AG09319 (cell line): ENCODE results near the gene NES.

ENCODE experiments used
- DNase-seq: peaks from one replicate; pipeline ENCODE4 v3.0.0-alpha.2; 2010; ENCODE audit warnings: low read depth; ENCODE audit errors: extremely low read depth
- CTCF ChIP-seq: IDR thresholded peaks from 2 replicates; pipeline ENCODE4 v1.5.1; 2011; ENCODE audit warnings: low read depth, mild to moderate bottlenecking, inconsistent platforms, low read length, moderate library complexity

The NES gene

GRCh38 chr1:156712626-156713025 is 35.4 kb upstream of the NES start:
- no peak for DNase-seq
- TF ChIP-seq CTCF: no peak

- TF ChIP-seq CTCF: no peak
- DNase-seq: no peak
Measured at GRCh38 chr1:156711011-156711817, 34.0 kb upstream of the NES start.

GRCh38 chr1:156709757-156710489 is 32.7 kb upstream of the NES start:
- TF ChIP-seq CTCF: no peak
- DNase-seq: no peak

GRCh38 chr1:156709031-156709430 is 31.8 kb upstream of the NES start:
- no peak for TF ChIP-seq CTCF
- DNase-seq: no peak

- DNase-seq: no peak
- no peak for TF ChIP-seq CTCF
Measured at GRCh38 chr1:156708218-156708661, 31.0 kb upstream of the NES start.

GRCh38 chr1:156707417-156708217 is 30.4 kb upstream of the NES start:
- TF ChIP-seq CTCF: no peak
- DNase-seq: no peak
